Left ventricle myocardium inferior (tissue), 1 donor: ENCODE measurements around the gene CPEB2. TPM values are rescaled to one million over a fixed set of nuclear protein-coding genes. Genes with fewer than 3 reads are reported as not detected.

Experiments
- DNase-seq: peaks from one replicate; pipeline ENCODE4 v3.0.0-alpha.2; 2020
- H3K27ac ChIP-seq: fragments of 200-600 bp; replicated peaks from 2 replicates; pipeline ENCODE4 v1.8.0; 2021
- H3K27me3 ChIP-seq: fragments of 200-600 bp; 2 replicates; pipeline ENCODE4 v1.8.0; 2021; ENCODE audit warnings: low read depth
- H3K36me3 ChIP-seq: fragments of 200-600 bp; 2 replicates; pipeline ENCODE4 v1.8.0; 2021
- H3K4me1 ChIP-seq: fragments of 200-600 bp; 2 replicates; pipeline ENCODE4 v1.8.0; 2021
- H3K4me3 ChIP-seq: fragments of 200-600 bp; 2 replicates; pipeline ENCODE4 v1.8.0; 2021; ENCODE audit warnings: mild to moderate bottlenecking, moderate library complexity
- H3K9me3 ChIP-seq: fragments of 200-600 bp; replicated peaks from 2 replicates; pipeline ENCODE4 v1.8.0; 2021
- CTCF ChIP-seq: fragments of 200-600 bp; IDR thresholded peaks from 2 replicates; pipeline ENCODE4 v1.8.0; 2021; ENCODE audit warnings: antibody characterized with exemption, mild to moderate bottlenecking, borderline replicate concordance
- intact Hi-C: fragments of 100-400 bp; cut with micrococcal nuclease; formaldehyde crosslinking; loops from one replicate; pipeline ENCODE4 v1.11.0; 2022
- total RNA-seq: library from RNA; stranded (reverse); fragmentation: NEBNext Ultra II Directional; extraction: Animal tissue kit (Norgen Biotek cat#: 25700); gene quantifications from one replicate; pipeline ENCODE4 v1.2.1, GENCODE V29; 2021
- donor health status: DM: no; HTN: yes; CAD: no; lungs with severe emphysema.

Gene CPEB2
- total RNA-seq, 1 donor from 2014 or later, result 23.3 TPM

GRCh38 chr4:15118292-15118691 is 116.0 kb downstream of the CPEB2 start:
- H3K9me3 ChIP-seq, result peaks cover 6% of the 10 kb centered on the region
- no peak for DNase-seq

More at GRCh38 chr4:15118292-15118691, 116.0 kb downstream of the CPEB2 start:
- TF ChIP-seq CTCF, result no peak
- no peaks in the 10 kb centered on the region for H3K4me1 ChIP-seq
- no peak overlapping the region for H3K27ac ChIP-seq
- H3K27me3 ChIP-seq, result no peaks in the 10 kb centered on the region
- no peak overlapping the region for H3K4me3 ChIP-seq
- intact Hi-C loops, result no loop called here
- H3K36me3 ChIP-seq, result no peaks in the 10 kb centered on the region
